A673 (cell line): ENCODE data around the gene CELSR1. TPM values are rescaled to one million over a fixed set of nuclear protein-coding genes. Genes with fewer than 3 reads are reported as not detected.

Experiments
- BruUV-seq: library from RNA; stranded (reverse); fragments of 400-500 nt; replicated peaks from 2 replicates; lab custom pipeline; 2021; lab: Mats Ljungman, UMichigan
- CTCF ChIA-PET: fragments of 300-600 bp; sonication (Branson Sonifier 250); formaldehyde crosslinking; loops from one replicate; lab custom pipeline; 2022; ENCODE audit warnings: antibody characterized with exemption; lab: Charles Lee
- POLR2A ChIA-PET: fragments of 300-600 bp; sonication (Branson Sonifier 250); formaldehyde crosslinking; loops from one replicate; lab custom pipeline; 2022; ENCODE audit warnings: antibody characterized with exemption; ENCODE audit not compliant: low non-redundant PET; lab: Charles Lee
- DNase-seq: peaks from one replicate; pipeline ENCODE4 v3.0.0-alpha.2; 2015; ENCODE audit warnings: low spot score
- H3K27ac ChIP-seq: fragments of 200-600 bp; sonication (generic); 2 replicates; pipeline ENCODE4 v1.5.1; 2016; ENCODE audit warnings: mixed run types, low read depth, mild to moderate bottlenecking, mixed read lengths, antibody characterized with exemption, low read length; ENCODE audit not compliant: poor library complexity, severe bottlenecking
- H3K27me3 ChIP-seq: fragments of 200-600 bp; sonication (generic); replicated peaks from 2 replicates; pipeline ENCODE4 v1.6.1; 2017; ENCODE audit warnings: mixed run types, low read depth, mild to moderate bottlenecking, mixed read lengths, antibody characterized with exemption, low read length; ENCODE audit not compliant: insufficient read depth, poor library complexity
- H3K36me3 ChIP-seq: fragments of 200-600 bp; sonication (generic); 2 replicates; pipeline ENCODE4 v1.6.1; 2016; ENCODE audit warnings: mixed run types, mild to moderate bottlenecking, mixed read lengths, antibody characterized with exemption, low read length; ENCODE audit not compliant: insufficient read depth, poor library complexity, severe bottlenecking
- H3K4me1 ChIP-seq: fragments of 200-600 bp; sonication (generic); 2 replicates; pipeline ENCODE4 v1.6.1; 2017; ENCODE audit warnings: mixed run types, mild to moderate bottlenecking, mixed read lengths, antibody characterized with exemption, low read length; ENCODE audit not compliant: insufficient read depth, poor library complexity, severe bottlenecking
- H3K4me3 ChIP-seq: fragments of 200-600 bp; sonication (generic); 2 replicates; pipeline ENCODE4 v1.5.1; 2016; ENCODE audit warnings: low read depth, mixed run types, mild to moderate bottlenecking, mixed read lengths, low read length; ENCODE audit not compliant: poor library complexity, severe bottlenecking
- H3K9me3 ChIP-seq: fragments of 200-600 bp; sonication (generic); 2 replicates; pipeline ENCODE4 v1.6.1; 2016; ENCODE audit warnings: mixed run types, low read depth, mild to moderate bottlenecking, mixed read lengths, antibody characterized with exemption, low read length; ENCODE audit not compliant: poor library complexity, severe bottlenecking
- CTCF ChIP-seq: fragments of 300-800, 200-600 bp; sonication (generic); conservative IDR thresholded peaks from 2 replicates; pipeline ENCODE4 v1.5.1; 2017; ENCODE audit warnings: low read depth, mild to moderate bottlenecking, antibody characterized with exemption, low read length, moderate library complexity, mixed read lengths
- EZH2 ChIP-seq: fragments of 200-600 bp; sonication (generic); IDR thresholded peaks from 2 replicates; pipeline ENCODE4 v1.6.1; 2017; ENCODE audit warnings: borderline replicate concordance, low read depth, mild to moderate bottlenecking, mixed read lengths, antibody characterized with exemption, low read length; ENCODE audit not compliant: poor library complexity, severe bottlenecking
- intact Hi-C: fragments of 100-400 bp; cut with micrococcal nuclease; formaldehyde crosslinking; loops from one replicate; pipeline ENCODE4 v1.10.0; 2022; ENCODE audit not compliant: unreplicated experiment
- total RNA-seq: library from RNA; stranded (reverse); gene quantifications from 2 replicates; pipeline ENCODE4 v1.2.3, GENCODE V29; 2021

Gene CELSR1
- total RNA-seq, 1 experiment from 2014 or later = 2.3 TPM

- CTCF ChIA-PET = no interaction called here
- H3K36me3 ChIP-seq = no peaks in the 10 kb centered on the region
- DNase-seq = no peak
- H3K27me3 ChIP-seq = peaks cover 6% of the 10 kb centered on the region
- POLR2A ChIA-PET = no interaction called here
- no peak overlapping the region for H3K4me3 ChIP-seq
- no peaks in the 10 kb centered on the region for H3K9me3 ChIP-seq
- peaks cover 6% of the 10 kb centered on the region for H3K4me1 ChIP-seq
- no TSS peak for BruUV-seq
- intact Hi-C loops = loop anchor here (10.0 kb wide), 1 partner anchor 538 kb away; no protein-coding TSS in a partner anchor
- H3K27ac ChIP-seq = no peak overlapping the region
- no peak for TF ChIP-seq CTCF
- TF ChIP-seq EZH2 = no peak
These were observed 4.2 kb downstream of the CELSR1 start for GRCh38 chr22:46533070-46533833.

- Histone ChIP-seq H3K4me1 (peaks cover 4% of the 10 kb centered on the region), H3K9me3 (no peaks in the 10 kb centered on the region), H3K27ac (no peak overlapping the region), H3K27me3 (no peaks in the 10 kb centered on the region), H3K4me3 (no peak overlapping the region), H3K36me3 (no peaks in the 10 kb centered on the region)
- ChIA-PET POLR2A (no interaction called here), CTCF (interaction anchor here (0.7 kb wide), 1 partner anchor 9 kb away, joined by 3 read pairs; no protein-coding TSS in a partner anchor)
- no peak for DNase-seq
- no TSS peak for BruUV-seq
- TF ChIP-seq CTCF (no peak), EZH2 (no peak)
- intact Hi-C loops = loop anchor here (10.0 kb wide), 1 partner anchor 538 kb away; no protein-coding TSS in a partner anchor
These were observed 5.0 kb downstream of the CELSR1 start for GRCh38 chr22:46532416-46532815.

DNA sequence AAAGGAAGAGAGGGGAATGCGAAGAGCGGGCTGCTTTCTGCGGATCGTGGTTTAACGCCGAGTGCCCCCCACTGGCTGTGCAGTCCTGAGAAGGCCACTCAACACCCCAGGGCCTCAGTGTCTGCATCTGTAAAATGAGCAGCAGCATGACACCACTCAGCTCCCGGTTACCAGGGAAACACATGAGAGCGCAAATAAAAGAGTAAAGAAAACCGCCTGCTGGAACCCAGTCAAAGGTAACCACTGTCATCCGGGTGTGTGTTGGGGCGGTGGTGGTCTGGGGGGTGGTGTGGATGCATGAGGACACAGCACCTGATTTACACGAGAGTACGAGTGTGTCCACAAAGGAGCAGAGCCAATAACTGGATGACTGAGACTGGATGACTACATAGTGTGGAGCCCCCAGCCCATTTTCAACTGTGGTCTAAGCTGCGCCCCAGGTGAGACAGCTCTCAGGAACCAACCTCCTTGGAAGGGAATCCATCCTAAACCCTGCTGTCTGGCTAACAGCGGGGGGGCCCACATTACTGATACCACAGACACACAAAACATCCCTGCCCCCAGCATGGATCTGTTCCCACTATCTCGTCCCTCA lies 5.7 kb downstream of the CELSR1 start:
- POLR2A ChIA-PET = no interaction called here
- Histone ChIP-seq H3K9me3 (no peaks in the 10 kb centered on the region), H3K27me3 (no peaks in the 10 kb centered on the region), H3K4me3 (no peak overlapping the region), H3K36me3 (no peaks in the 10 kb centered on the region), H3K4me1 (peaks cover 5% of the 10 kb centered on the region), H3K27ac (no peak overlapping the region)
- intact Hi-C loops = loop anchor here (10.0 kb wide), 1 partner anchor 537 kb away; no protein-coding TSS in a partner anchor
- CTCF ChIA-PET = interaction anchor here (0.7 kb wide), 1 partner anchor 10 kb away, joined by 3 read pairs; no protein-coding TSS in a partner anchor
- no TSS peak for BruUV-seq
- DNase-seq = no peak
- TF ChIP-seq CTCF (no peak), EZH2 (no peak)
